ENCODE results near the gene CLTCL1. TPM values are rescaled to one million over a fixed set of nuclear protein-coding genes. Genes with fewer than 3 reads are reported as not detected.

CLTCL1 gene
- total RNA-seq, 3 donors from 2014 or later (not counting 1 experiment from before 2014, with no cell fraction given): 0.86 to 1.2 (median 1.2) TPM

GRCh38 chr22:19271273-19271855 is 20.2 kb downstream of the CLTCL1 start:
- Mint-ChIP-seq H3K27ac (no peak overlapping the region), H3K27me3 (ENCODE audit: low read depth in 2 of 2) (peaks cover 5 to 9% of the 10 kb centered on the region in 2 donors), H3K4me3 (no peak overlapping the region), H3K36me3 (peaks cover 4% of the 10 kb centered on the region), H3K4me1 (no peaks in the 10 kb centered on the region), H3K9me3 (peaks cover under 1 to 3% of the 10 kb centered on the region in 2 donors)
- no peak for TF ChIP-seq CTCF (IDR thresholded peaks at IDR 0.05)
- no peaks in the 10 kb centered on the region for H3K36me3 ChIP-seq (ENCODE audit: control insufficient read depth, insufficient read depth, low read length)
- H3K27ac ChIP-seq (ENCODE audit: low read length): no peak overlapping the region
- 86% methylated on average over 4 of the region's 4 CpGs for WGBS (ENCODE audit: insufficient coverage)
- H3K9me3 ChIP-seq (ENCODE audit: control insufficient read depth, insufficient read depth, low read length): no peaks in the 10 kb centered on the region
- DNase-seq (no peak), ATAC-seq (no peak)
- H3K27me3 ChIP-seq (ENCODE audit: control insufficient read depth, insufficient read depth, low read length): no peaks in the 10 kb centered on the region
- intact Hi-C loops (cut with micrococcal nuclease): no loop called here
- no peak overlapping the region for H3K4me3 ChIP-seq (ENCODE audit: low read length)
- no peaks in the 10 kb centered on the region for H3K4me1 ChIP-seq (ENCODE audit: control insufficient read depth, insufficient read depth, low read length)

DNA sequence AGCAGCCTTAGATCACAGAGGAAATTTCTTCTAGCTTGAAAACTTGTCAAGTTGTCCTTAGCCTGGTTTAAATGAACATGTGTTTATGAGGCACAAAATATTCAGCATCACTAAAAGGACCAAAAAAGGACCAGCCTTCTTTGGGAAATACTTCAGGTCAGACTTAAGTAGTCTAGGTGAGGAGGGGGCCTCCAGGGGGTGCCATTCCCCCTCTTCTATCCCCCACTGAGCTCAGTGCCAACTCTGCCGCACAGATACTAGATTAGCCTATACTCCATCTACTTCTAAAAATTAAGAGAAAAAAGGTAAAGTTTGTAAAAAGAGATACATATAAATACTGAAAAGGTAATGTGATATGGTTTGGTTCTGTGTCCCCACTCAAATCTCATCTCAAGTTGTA is 20.6 kb downstream of the CLTCL1 start:
- Histone ChIP-seq H3K9me3 (ENCODE audit: control insufficient read depth, insufficient read depth, low read length) (peaks cover 1% of the 10 kb centered on the region), H3K27me3 (ENCODE audit: control insufficient read depth, insufficient read depth, low read length) (no peaks in the 10 kb centered on the region), H3K27ac (ENCODE audit: low read length) (no peak overlapping the region), H3K36me3 (ENCODE audit: control insufficient read depth, insufficient read depth, low read length) (no peaks in the 10 kb centered on the region), H3K4me1 (ENCODE audit: control insufficient read depth, insufficient read depth, low read length) (no peaks in the 10 kb centered on the region), H3K4me3 (ENCODE audit: low read length) (no peak overlapping the region)
- H3K9me3 Mint-ChIP-seq: peaks cover 5% of the 10 kb centered on the region in 2 donors
- WGBS (ENCODE audit: insufficient coverage): no CpG with 5 or more reads among the region's 1 CpG
- no peak for DNase-seq
- no peak for TF ChIP-seq CTCF (IDR thresholded peaks at IDR 0.05)
- intact Hi-C loops (cut with micrococcal nuclease): no loop called here
- H3K4me3 Mint-ChIP-seq: no peak overlapping the region
- ATAC-seq: no peak
- H3K27me3 Mint-ChIP-seq (ENCODE audit: low read depth in 2 of 2): peaks cover 7 to 10% of the 10 kb centered on the region in 2 donors
- peaks cover 9% of the 10 kb centered on the region for H3K36me3 Mint-ChIP-seq
- H3K4me1 Mint-ChIP-seq: no peaks in the 10 kb centered on the region
- no peak overlapping the region for H3K27ac Mint-ChIP-seq

GRCh38 chr22:19266547-19267086 is 24.9 kb downstream of the CLTCL1 start:
- no peaks in the 10 kb centered on the region for H3K4me1 ChIP-seq (ENCODE audit: control insufficient read depth, insufficient read depth, low read length)
- intact Hi-C loops (cut with micrococcal nuclease): no loop called here
- TF ChIP-seq CTCF (IDR thresholded peaks at IDR 0.05): no peak
- peaks cover 11% of the 10 kb centered on the region for H3K36me3 Mint-ChIP-seq
- no peak overlapping the region for H3K27ac ChIP-seq (ENCODE audit: low read length)
- ATAC-seq (no peak), DNase-seq (no peak)
- H3K27me3 Mint-ChIP-seq (ENCODE audit: low read depth in 2 of 2): peaks cover 6 to 12% of the 10 kb centered on the region in 2 donors
- no peaks in the 10 kb centered on the region for H3K27me3 ChIP-seq (ENCODE audit: control insufficient read depth, insufficient read depth, low read length)
- H3K36me3 ChIP-seq (ENCODE audit: control insufficient read depth, insufficient read depth, low read length): no peaks in the 10 kb centered on the region
- H3K4me1 Mint-ChIP-seq: no peaks in the 10 kb centered on the region
- H3K9me3 Mint-ChIP-seq: peaks cover 5 to 6% of the 10 kb centered on the region in 2 donors
- H3K4me3 ChIP-seq (ENCODE audit: low read length): no peak overlapping the region
- WGBS (ENCODE audit: insufficient coverage): no CpG with 5 or more reads among the region's 2 CpGs
- H3K9me3 ChIP-seq (ENCODE audit: control insufficient read depth, insufficient read depth, low read length): peaks cover 5% of the 10 kb centered on the region
- no peak overlapping the region for H3K27ac Mint-ChIP-seq
- no peak overlapping the region for H3K4me3 Mint-ChIP-seq

DNA sequence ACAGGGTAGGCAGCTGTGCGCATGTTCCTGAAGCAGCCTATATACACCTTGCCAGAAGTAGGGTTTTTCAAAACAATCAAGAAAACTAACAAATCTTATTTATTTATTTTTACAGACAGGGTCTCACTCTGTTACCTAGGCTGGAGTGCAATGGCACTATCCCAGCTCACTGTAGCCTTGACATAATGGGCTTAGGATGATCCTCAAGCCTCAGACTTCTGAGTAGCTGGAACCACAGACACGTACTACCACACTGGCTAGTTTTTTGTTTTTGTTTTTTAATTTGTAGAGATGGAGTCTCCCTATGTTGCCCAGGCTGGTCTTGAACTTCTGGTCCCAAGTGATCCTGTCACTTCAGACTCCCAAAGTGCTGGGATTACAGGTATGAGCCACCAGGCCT is 25.7 kb downstream of the CLTCL1 start:
- intact Hi-C loops (cut with micrococcal nuclease): no loop called here
- ATAC-seq (no peak), DNase-seq (no peak)
- no peak for TF ChIP-seq CTCF (IDR thresholded peaks at IDR 0.05)
- H3K4me3 Mint-ChIP-seq: no peak overlapping the region
- no peak overlapping the region for H3K4me3 ChIP-seq (ENCODE audit: low read length)
- 94% methylated on average over 2 of the region's 2 CpGs for WGBS (ENCODE audit: insufficient coverage)
- H3K36me3 ChIP-seq (ENCODE audit: control insufficient read depth, insufficient read depth, low read length): no peaks in the 10 kb centered on the region
- no peaks in the 10 kb centered on the region for H3K27me3 ChIP-seq (ENCODE audit: control insufficient read depth, insufficient read depth, low read length)
- H3K4me1 Mint-ChIP-seq: no peaks in the 10 kb centered on the region
- H3K27ac ChIP-seq (ENCODE audit: low read length): no peak overlapping the region
- H3K4me1 ChIP-seq (ENCODE audit: control insufficient read depth, insufficient read depth, low read length): no peaks in the 10 kb centered on the region
- H3K9me3 ChIP-seq (ENCODE audit: control insufficient read depth, insufficient read depth, low read length): peaks cover 5% of the 10 kb centered on the region
- peaks cover 5 to 6% of the 10 kb centered on the region in 2 donors for H3K9me3 Mint-ChIP-seq
- H3K27me3 Mint-ChIP-seq (ENCODE audit: low read depth in 2 of 2): peaks cover 6 to 12% of the 10 kb centered on the region in 2 donors
- H3K27ac Mint-ChIP-seq: no peak overlapping the region
- peaks cover 11% of the 10 kb centered on the region for H3K36me3 Mint-ChIP-seq

All from natural killer cell (primary cell).